ENCODE results near the gene DUOXA1.

DUOXA1 gene

DNA sequence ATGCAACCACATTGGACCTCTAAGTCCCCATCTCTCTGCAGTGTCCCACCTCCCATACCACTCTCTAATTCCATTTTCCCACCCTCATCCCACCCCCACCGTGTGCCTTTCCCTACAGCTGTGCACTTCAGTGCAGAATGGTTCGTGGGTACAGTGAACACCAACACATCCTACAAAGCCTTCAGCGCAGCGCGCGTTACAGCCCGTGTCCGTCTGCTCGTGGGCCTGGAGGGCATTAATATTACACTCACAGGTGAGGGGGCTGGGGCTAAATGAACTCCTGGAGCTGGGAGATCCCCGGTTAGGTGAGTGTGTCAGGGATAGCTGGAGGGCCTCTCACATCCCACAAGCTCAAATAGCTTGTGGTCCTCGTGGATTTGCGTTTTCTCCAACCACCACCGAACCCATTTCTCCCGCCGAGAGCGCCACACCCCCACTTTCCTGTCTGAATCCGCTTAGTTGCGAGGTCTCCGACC lies 13.6 kb downstream of the DUOXA1 start:
- TF ChIP-seq CTCF (IDR thresholded peaks at IDR 0.05; ENCODE audit: low read depth, low read length), result no peak
- H3K4me3 ChIP-seq (ENCODE audit: low read depth, low read length), result no peak overlapping the region

DNA sequence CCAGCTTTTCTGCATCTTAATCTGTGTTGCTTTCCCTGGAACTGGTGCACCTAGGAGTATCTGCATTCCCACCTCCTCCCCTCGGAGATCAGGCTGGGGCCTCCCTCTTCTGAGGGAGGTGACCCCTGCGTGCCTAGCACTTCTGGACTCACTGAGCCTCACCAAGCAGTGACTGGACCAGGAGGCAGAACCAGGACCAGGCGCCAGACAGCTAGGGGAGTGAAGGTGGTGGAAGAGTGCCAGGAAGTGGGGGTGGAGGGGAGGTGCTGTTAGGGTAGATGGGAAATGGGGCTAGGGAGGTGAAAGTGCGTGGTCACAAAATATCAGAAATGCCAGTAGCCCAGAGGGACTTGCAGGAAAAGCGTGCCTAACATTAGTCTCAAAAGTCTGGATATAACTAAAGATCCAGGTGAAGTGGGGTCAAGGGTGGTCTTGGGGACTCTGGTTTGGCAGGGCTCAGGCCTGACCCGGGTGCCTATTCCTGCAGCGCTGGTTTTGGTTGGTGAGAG lies 14.3 kb downstream of the DUOXA1 start:
- no peak for TF ChIP-seq CTCF (IDR thresholded peaks at IDR 0.05; ENCODE audit: low read depth, low read length)
- H3K4me3 ChIP-seq (ENCODE audit: low read depth, low read length), result no peak overlapping the region

GRCh38 chr15:45114751-45115085 lies 15.0 kb downstream of the DUOXA1 start:
- H3K4me3 ChIP-seq (ENCODE audit: low read depth, low read length), result no peak overlapping the region
- TF ChIP-seq CTCF (IDR thresholded peaks at IDR 0.05; ENCODE audit: low read depth, low read length), result no peak

GRCh38 chr15:45114076-45114750 lies 15.5 kb downstream of the DUOXA1 start, which contains the start of the genes DUOX2 and DUOXA2:
TSS of gene DUOX2 (minus strand) at chr15:45114172. CDS start at chr15:45113411, 761 bp downstream.
TSS of gene DUOXA2 (plus strand) at chr15:45114326. CDS start at chr15:45114606, 280 bp downstream.
- no peak within 1 kb of the TSS for H3K4me3 ChIP-seq (ENCODE audit: low read depth, low read length)
- no peak for TF ChIP-seq CTCF (IDR thresholded peaks at IDR 0.05; ENCODE audit: low read depth, low read length)

DNA sequence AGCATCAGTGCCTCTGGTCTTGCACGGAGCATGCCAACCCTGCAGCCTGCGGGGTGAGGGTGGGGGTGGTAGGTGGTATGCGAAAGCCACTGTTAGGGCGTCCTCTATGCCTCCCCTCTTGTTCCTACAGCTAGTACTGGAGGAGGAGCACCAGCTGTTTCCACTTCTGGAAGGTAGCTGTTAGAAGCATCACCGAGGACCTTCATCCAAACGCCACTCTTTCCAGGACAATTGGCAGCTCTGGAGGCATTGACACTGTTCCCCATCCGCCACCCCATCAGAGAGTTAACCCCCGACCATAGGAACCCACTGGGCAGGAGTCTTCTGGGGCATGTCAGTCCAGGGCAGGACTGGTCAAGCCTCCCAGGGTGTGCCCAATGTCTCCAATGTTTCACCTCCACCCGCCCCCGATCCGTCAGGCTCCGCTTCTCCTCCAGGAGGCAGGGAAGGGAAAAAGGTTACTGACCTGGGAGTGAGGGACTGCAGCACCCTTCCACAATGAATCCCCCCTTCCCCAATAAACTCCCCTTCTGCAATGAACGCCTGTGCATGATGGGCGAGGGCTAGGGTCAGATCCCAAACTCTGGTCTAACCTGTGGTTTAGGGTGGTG lies 16.2 kb downstream of the DUOXA1 start:
- H3K4me3 ChIP-seq (ENCODE audit: low read depth, low read length), result no peak overlapping the region
- TF ChIP-seq CTCF (IDR thresholded peaks at IDR 0.05; ENCODE audit: low read depth, low read length), result no peak

DNA sequence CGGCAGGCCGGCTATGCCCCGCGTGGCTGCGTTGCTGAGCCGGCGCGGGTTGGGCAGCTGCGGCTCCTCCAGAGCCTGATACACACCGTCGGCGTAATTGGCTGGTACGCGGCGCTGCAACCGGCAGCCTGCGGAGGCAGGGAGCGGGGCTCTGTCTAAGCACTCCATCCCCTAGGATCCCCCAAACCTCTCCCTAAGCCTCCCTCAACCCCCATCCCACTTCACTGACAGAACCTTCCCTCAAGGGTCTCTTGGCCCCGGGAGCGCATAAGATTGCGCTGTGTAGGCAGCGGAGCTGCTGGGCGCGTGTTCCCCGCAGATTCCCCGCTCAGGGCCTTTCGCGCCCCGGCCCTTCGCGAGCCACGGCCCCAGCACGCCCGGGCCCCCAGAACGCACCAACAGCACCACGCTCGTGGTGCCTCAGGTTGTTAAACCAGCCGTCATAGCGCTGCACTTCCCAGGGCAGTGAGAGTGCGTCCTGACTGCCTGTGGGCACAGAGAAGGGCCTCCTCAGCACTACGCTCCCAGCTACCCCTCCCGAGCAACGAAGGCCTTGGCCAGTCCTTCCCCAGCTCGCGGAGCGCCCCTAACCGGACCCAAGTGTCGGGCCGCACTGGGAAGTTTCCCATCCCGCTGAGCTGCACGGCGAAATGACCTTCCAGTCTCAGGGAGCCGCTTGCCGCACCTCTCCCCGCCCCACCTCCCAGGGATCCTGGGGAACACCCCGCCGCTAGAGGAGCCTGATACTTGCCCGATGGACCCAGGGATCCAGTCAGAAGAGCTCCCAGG lies 16.9 kb downstream of the DUOXA1 start:
- TF ChIP-seq CTCF (IDR thresholded peaks at IDR 0.05; ENCODE audit: low read depth, low read length), result no peak
- H3K4me3 ChIP-seq (ENCODE audit: low read depth, low read length), result no peak overlapping the region
